Measurements from ENCODE around the gene GLT8D1.

DNA sequence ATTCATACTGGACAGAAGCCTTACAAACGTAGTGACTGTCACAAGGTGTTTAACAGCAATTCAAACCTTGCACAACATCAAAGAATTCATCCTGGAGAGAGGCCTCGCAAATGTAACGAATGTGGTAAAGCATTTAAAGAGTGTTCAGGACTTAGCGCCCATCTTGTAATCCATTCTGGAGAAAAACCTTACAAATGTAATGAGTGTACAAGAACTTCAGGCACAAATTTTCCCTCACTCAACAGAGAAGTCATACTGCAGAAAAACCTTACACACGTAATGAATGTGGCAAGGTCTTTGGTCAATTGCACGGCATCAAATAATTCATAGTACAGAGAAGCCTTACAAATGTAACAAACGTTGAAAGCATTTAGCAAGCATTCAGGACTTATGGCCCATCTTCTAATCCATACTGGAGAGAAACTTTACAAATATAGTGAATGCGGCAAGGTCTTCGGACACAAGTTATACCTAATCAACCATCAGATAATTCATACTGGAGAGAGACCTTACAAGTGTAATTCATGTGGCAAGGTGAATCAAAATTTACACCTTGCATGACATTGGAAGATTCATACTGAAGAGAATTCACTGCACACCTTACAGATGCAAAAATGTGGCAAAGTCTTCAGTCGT, 27.8 kb upstream of the GLT8D1 start:
- TF ChIP-seq CTCF (IDR thresholded peaks at IDR 0.05) (no peak), POLR2A (IDR thresholded peaks at IDR 0.05) (no peak), POLR2AphosphoS5 (IDR thresholded peaks at IDR 0.05) (no peak)
